Measurements from ENCODE around the gene NIFK. TPM values are rescaled to one million over a fixed set of nuclear protein-coding genes. Genes with fewer than 3 reads are reported as not detected.

NIFK gene
- total and polyA plus RNA-seq, 2 of the 4 experiments (the other 2 are of a cell fraction): 19.5 to 24.3 TPM

DNA sequence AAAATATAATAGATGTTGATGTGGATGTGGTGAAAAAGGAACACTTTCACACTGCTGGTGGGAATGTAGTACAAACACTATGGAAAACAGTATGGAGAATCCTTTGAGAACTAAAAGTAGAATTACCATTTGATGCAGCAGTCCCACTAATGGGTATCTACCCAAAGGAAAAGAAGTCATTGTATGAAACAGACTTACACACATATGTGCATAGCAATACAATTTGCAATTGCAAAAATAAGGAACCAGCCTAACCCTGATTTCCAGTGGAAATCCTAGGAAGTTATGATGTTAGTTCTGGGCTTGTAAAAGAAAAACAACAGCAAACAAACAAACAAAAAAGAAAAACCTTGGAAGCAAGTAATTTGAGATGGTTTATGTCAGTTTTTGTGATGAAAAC lies 58.8 kb downstream of the NIFK start:
- Histone ChIP-seq H3K18ac (ENCODE audit: low read depth, low read length) (no peak overlapping the region), H4K5ac (ENCODE audit: low read depth, low read length) (no peak overlapping the region), H3K79me1 (ENCODE audit: low read depth in 1 of 2, low read length in 2 of 2) (no peaks in the 10 kb centered on the region), H2BK120ac (ENCODE audit: low read depth, low read length) (no peak overlapping the region), H3K4me3 (ENCODE audit: insufficient read depth, low read depth, low read length) (no peak overlapping the region), H3K23ac (ENCODE audit: low read depth, low read length) (no peak overlapping the region), H2BK20ac (ENCODE audit: low read depth, low read length) (no peak overlapping the region), H2AFZ (replicated peaks; ENCODE audit: low read length, poor library complexity) (no peak overlapping the region), H3K9ac (ENCODE audit: low read depth, low read length) (no peak overlapping the region), H3K9me3 (ENCODE audit: control insufficient read depth, insufficient read depth, low read length) (peaks cover 16% of the 10 kb centered on the region), H2AK9ac (replicated peaks; ENCODE audit: low read depth, low read length, poor library complexity) (no peak overlapping the region), H4K20me1 (ENCODE audit: insufficient read depth, low read length) (no peaks in the 10 kb centered on the region), H3K4me1 (ENCODE audit: control insufficient read depth, insufficient read depth, low read length) (no peaks in the 10 kb centered on the region), H4K8ac (ENCODE audit: low read depth in 2 of 2, low read length in 2 of 2) (no peak overlapping the region), H2BK15ac (ENCODE audit: low read depth, low read length) (no peak overlapping the region), H3K14ac (replicated peaks; ENCODE audit: low read depth, low read length) (no peak overlapping the region), H2AK5ac (ENCODE audit: low read depth, low read length) (no peak overlapping the region), H3K56ac (ENCODE audit: extremely low read depth, insufficient read depth, low read length) (no peak overlapping the region), H4K91ac (ENCODE audit: insufficient read depth, low read depth, low read length) (no peak overlapping the region), H3K36me3 (ENCODE audit: control insufficient read depth, insufficient read depth, low read length) (no peaks in the 10 kb centered on the region), H3K4me2 (ENCODE audit: low read depth, low read length) (no peak overlapping the region), H3K27ac (ENCODE audit: insufficient read depth, low read length) (no peak overlapping the region), H3K4ac (ENCODE audit: low read depth, low read length) (no peak overlapping the region), H2BK5ac (ENCODE audit: low read depth, low read length, poor library complexity, severe bottlenecking) (no peak overlapping the region), H3K27me3 (ENCODE audit: control insufficient read depth, insufficient read depth, low read length) (no peaks in the 10 kb centered on the region), H3K9me1 (ENCODE audit: insufficient read depth, low read length) (no peaks in the 10 kb centered on the region)
- ChIA-PET POLR2A (ENCODE audit: unreplicated experiment) (no interaction called here), CTCF (interaction anchor here (1.0 kb wide), 1 partner anchor 12 kb away, joined by 4 read pairs; no protein-coding TSS in a partner anchor)
- intact Hi-C loops (cut with micrococcal nuclease): no loop called here
- DNase-seq: no peak
- no peak for ATAC-seq (ENCODE audit: low read depth)
- in situ Hi-C loops (cut with MboI; ENCODE audit: low sequenced_read_pairs): no loop called here
- TF ChIP-seq MAZ (IDR thresholded peaks at IDR 0.05; ENCODE audit: borderline replicate concordance, low read depth, low read length): no peak
- no peak for TF ChIP-seq RCOR1 (IDR thresholded peaks at IDR 0.05; ENCODE audit: insufficient replicate concordance, low read length)
- TF ChIP-seq CEBPB (IDR thresholded peaks at IDR 0.05; ENCODE audit: low read depth, low read length): no peak
- no peak for TF ChIP-seq USF2 (IDR thresholded peaks at IDR 0.05; ENCODE audit: low read depth, low read length)
- no peak for TF ChIP-seq NFE2L2 (IDR thresholded peaks at IDR 0.05; ENCODE audit: low read depth, low read length)
- no peak for TF ChIP-seq RAD21 (IDR thresholded peaks at IDR 0.05; ENCODE audit: low read length)
- no peak for TF ChIP-seq SMC3 (IDR thresholded peaks at IDR 0.05; ENCODE audit: low read depth, low read length)
- no peak for TF ChIP-seq POLR2A (IDR thresholded peaks at IDR 0.05; ENCODE audit: low read depth, low read length)
- BruUV-seq (replicated peaks): no TSS peak
- dilution Hi-C loops (cut with HindIII; ENCODE audit: low sequenced_read_pairs, unreplicated experiment): no loop called here

Other genes starting within 250 kb of the NIFK start
- under 0.01 TPM in 2 replicates for gene RNU4ATAC, start 206.0 kb downstream of the NIFK start, total RNA-seq (2012; rRNA removed)
- not detected in 2 replicates for gene RNU4ATAC, start 206.0 kb downstream of the NIFK start, polyA plus RNA-seq (2012; rRNA removed)
- 33.7 and 45.8 TPM in 2 replicates for gene CLASP1, start 87.4 kb downstream of the NIFK start, total RNA-seq (2012; rRNA removed)
- gene CLASP1, start 87.4 kb downstream of the NIFK start, polyA plus RNA-seq (2012; rRNA removed): 11.1 and 12.3 TPM in 2 replicates
- gene TSN, start 18.8 kb upstream of the NIFK start, total RNA-seq (2012; rRNA removed): 56.3 and 57.5 TPM in 2 replicates
- 28.4 and 31.0 TPM in 2 replicates for gene TSN, start 18.8 kb upstream of the NIFK start, polyA plus RNA-seq (2012; rRNA removed)